Measurements from ENCODE around the gene GLDN. TPM values are rescaled to one million over a fixed set of nuclear protein-coding genes. Genes with fewer than 3 reads are reported as not detected.

GLDN gene
- polyA plus RNA-seq, 1 of the 3 experiments (the other 2 are of a cell fraction): not detected

- no peaks in the 10 kb centered on the region for H3F3A ChIP-seq (replicated peaks; ENCODE audit: insufficient read depth)
- no peak overlapping the region for H3K27ac ChIP-seq (ENCODE audit: low read depth in 2 of 2, low read length in 1 of 2)
- no peaks in the 10 kb centered on the region for H3K9me2 ChIP-seq
- no peaks in the 10 kb centered on the region for H3K79me2 ChIP-seq (ENCODE audit: insufficient read depth)
- no peak overlapping the region for H3K4me3 ChIP-seq (ENCODE audit: low read depth in 2 of 2, low read length in 1 of 2)
- TF ChIP-seq FOSL2 (IDR thresholded peaks at IDR 0.05; ENCODE audit: borderline replicate concordance, low read depth): no peak
- no peak for TF ChIP-seq TEAD4 (IDR thresholded peaks at IDR 0.05; ENCODE audit: borderline replicate concordance, insufficient read depth)
- no peak for TF ChIP-seq MAX (IDR thresholded peaks at IDR 0.05; ENCODE audit: low read depth)
- no peak for DNase-seq
- no peaks in the 10 kb centered on the region for H3K36me3 ChIP-seq (replicated peaks in 1 of 2; ENCODE audit: control insufficient read depth in 1 of 2, insufficient read depth in 2 of 2, low read length in 1 of 2)
- no peaks in the 10 kb centered on the region for H3K9me3 ChIP-seq
- no peaks in the 10 kb centered on the region for H4K20me1 ChIP-seq (ENCODE audit: insufficient read depth)
- WGBS (ENCODE audit: low lambda C conversion rate): 87% methylated on average over 4 of the region's 4 CpGs
- peaks cover 0 to 10% of the 10 kb centered on the region in 2 experiments; a peak in 1 of 4 replicates for H3K4me1 ChIP-seq (ENCODE audit: control insufficient read depth in 1 of 2, insufficient read depth in 2 of 2, low read depth in 1 of 2, low read length in 1 of 2)
- POLR2A ChIA-PET: no interaction called here
- CTCF ChIA-PET: interaction anchor here (1.6 kb wide), 1 partner anchor 34 kb away, joined by 5 read pairs; no protein-coding TSS in a partner anchor
- no peak overlapping the region for H2AFZ ChIP-seq (ENCODE audit: low read depth)
- peaks cover 12% of the 10 kb centered on the region; the same call in 1 of the 2 replicates for H3K27me3 ChIP-seq (ENCODE audit: insufficient read depth)
- H3K9ac ChIP-seq: no peak overlapping the region
- H3K4me2 ChIP-seq: no peak overlapping the region
These were observed 2.0 kb downstream of the GLDN start for GRCh38 chr15:51343466-51343865.

GRCh38 chr15:51346136-51346535 lies 4.7 kb downstream of the GLDN start:
- peaks cover 0 to 8% of the 10 kb centered on the region in 2 experiments; a peak in 1 of 4 replicates for H3K4me1 ChIP-seq (ENCODE audit: control insufficient read depth in 1 of 2, insufficient read depth in 2 of 2, low read depth in 1 of 2, low read length in 1 of 2)
- ChIA-PET POLR2A (no interaction called here), CTCF (no interaction called here)
- no peak overlapping the region for H3K27ac ChIP-seq (ENCODE audit: low read depth in 2 of 2, low read length in 1 of 2)
- H3K4me3 ChIP-seq (ENCODE audit: low read depth in 2 of 2, low read length in 1 of 2): no peak overlapping the region
- peaks cover 12% of the 10 kb centered on the region; the same call in 1 of the 2 replicates for H3K27me3 ChIP-seq (ENCODE audit: insufficient read depth)
- H2AFZ ChIP-seq (ENCODE audit: low read depth): no peak overlapping the region
- no peak for DNase-seq
- 38% methylated on average over 3 of the region's 3 CpGs for WGBS (ENCODE audit: low lambda C conversion rate)
- no peaks in the 10 kb centered on the region for H4K20me1 ChIP-seq (ENCODE audit: insufficient read depth)
- H3F3A ChIP-seq (replicated peaks; ENCODE audit: insufficient read depth): no peaks in the 10 kb centered on the region
- H3K9ac ChIP-seq: no peak overlapping the region
- no peaks in the 10 kb centered on the region for H3K9me2 ChIP-seq
- no peaks in the 10 kb centered on the region for H3K36me3 ChIP-seq (replicated peaks in 1 of 2; ENCODE audit: control insufficient read depth in 1 of 2, insufficient read depth in 2 of 2, low read length in 1 of 2)
- no peaks in the 10 kb centered on the region for H3K9me3 ChIP-seq
- no peaks in the 10 kb centered on the region for H3K79me2 ChIP-seq (ENCODE audit: insufficient read depth)
- no peak for TF ChIP-seq YY1 (IDR thresholded peaks at IDR 0.05; ENCODE audit: low read depth)
- no peak for TF ChIP-seq GABPA (IDR thresholded peaks at IDR 0.05; ENCODE audit: low read depth)
- TF ChIP-seq TEAD4 (IDR thresholded peaks at IDR 0.05; ENCODE audit: borderline replicate concordance, insufficient read depth): no peak
- TF ChIP-seq GATA2 (CRISPR knock-in tag; IDR thresholded peaks at IDR 0.05): no peak
- no peak for TF ChIP-seq MXI1 (IDR thresholded peaks at IDR 0.05; ENCODE audit: low read depth, low read length)
- no peak for TF ChIP-seq TCF12 (IDR thresholded peaks at IDR 0.05)
- TF ChIP-seq TAF1 (IDR thresholded peaks at IDR 0.05; ENCODE audit: borderline replicate concordance, low read depth, low read length): no peak
- TF ChIP-seq, protein P1, sequence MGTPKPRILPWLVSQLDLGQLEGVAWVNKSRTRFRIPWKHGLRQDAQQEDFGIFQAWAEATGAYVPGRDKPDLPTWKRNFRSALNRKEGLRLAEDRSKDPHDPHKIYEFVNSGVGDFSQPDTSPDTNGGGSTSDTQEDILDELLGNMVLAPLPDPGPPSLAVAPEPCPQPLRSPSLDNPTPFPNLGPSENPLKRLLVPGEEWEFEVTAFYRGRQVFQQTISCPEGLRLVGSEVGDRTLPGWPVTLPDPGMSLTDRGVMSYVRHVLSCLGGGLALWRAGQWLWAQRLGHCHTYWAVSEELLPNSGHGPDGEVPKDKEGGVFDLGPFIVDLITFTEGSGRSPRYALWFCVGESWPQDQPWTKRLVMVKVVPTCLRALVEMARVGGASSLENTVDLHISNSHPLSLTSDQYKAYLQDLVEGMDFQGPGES (IDR thresholded peaks at IDR 0.05; ENCODE audit: low read depth, low read length): no peak
- no peak for TF ChIP-seq EP300 (IDR thresholded peaks at IDR 0.05; ENCODE audit: borderline replicate concordance in 1 of 2, low read depth in 1 of 2, low read length in 1 of 2)
- TF ChIP-seq SMC3 (IDR thresholded peaks at IDR 0.05; ENCODE audit: low read depth, low read length): no peak
- TF ChIP-seq NFIC (IDR thresholded peaks at IDR 0.05; ENCODE audit: borderline replicate concordance): no peak
- no peak for TF ChIP-seq REST (IDR thresholded peaks at IDR 0.05; ENCODE audit: low read depth, low read length)
- no peak overlapping the region for H3K4me2 ChIP-seq

Data from SK-N-SH (cell line).